ENCODE measurements around the gene UCKL1.

DNA sequence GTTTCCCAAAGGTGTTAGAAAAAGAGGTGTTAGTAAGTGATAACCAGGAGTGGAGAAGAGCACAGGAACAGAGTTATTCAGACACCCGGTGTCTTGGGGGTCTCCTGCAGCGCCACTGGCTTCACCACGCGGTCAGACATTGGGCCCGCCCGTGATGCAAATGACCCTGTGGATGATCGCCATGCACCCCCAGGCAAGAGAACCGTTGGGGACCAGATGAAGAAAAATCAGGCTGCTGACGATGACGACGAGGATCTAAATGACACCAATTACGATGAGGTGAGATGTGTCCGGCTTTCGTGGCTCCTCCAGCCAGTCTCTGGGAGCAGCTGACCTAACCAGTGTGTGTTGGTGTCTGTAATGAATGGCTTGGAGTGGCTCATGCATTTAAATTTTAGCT, 26.7 kb upstream of the UCKL1 start:
- no peak for TF ChIP-seq POLR2A (IDR thresholded peaks at IDR 0.05; ENCODE audit: extremely low read depth, insufficient read length)
- TF ChIP-seq, protein P1, sequence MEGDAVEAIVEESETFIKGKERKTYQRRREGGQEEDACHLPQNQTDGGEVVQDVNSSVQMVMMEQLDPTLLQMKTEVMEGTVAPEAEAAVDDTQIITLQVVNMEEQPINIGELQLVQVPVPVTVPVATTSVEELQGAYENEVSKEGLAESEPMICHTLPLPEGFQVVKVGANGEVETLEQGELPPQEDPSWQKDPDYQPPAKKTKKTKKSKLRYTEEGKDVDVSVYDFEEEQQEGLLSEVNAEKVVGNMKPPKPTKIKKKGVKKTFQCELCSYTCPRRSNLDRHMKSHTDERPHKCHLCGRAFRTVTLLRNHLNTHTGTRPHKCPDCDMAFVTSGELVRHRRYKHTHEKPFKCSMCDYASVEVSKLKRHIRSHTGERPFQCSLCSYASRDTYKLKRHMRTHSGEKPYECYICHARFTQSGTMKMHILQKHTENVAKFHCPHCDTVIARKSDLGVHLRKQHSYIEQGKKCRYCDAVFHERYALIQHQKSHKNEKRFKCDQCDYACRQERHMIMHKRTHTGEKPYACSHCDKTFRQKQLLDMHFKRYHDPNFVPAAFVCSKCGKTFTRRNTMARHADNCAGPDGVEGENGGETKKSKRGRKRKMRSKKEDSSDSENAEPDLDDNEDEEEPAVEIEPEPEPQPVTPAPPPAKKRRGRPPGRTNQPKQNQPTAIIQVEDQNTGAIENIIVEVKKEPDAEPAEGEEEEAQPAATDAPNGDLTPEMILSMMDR (IDR thresholded peaks at IDR 0.05; ENCODE audit: low read depth, low read length): no peak

Measured in NB4 (cell line).